Stimulated activated naive CD8-positive, alpha-beta T cell treated with anti-CD3 and anti-CD28 coated beads, Interleukin-15, amount 100 ng/mL, for 72 hours (primary cell): Measurements from ENCODE around the gene PPP2R5D.
"Not testable (repeated sequence)": the region's sequence is repeated elsewhere in the genome, so short reads cannot be mapped to it uniquely, and the experiment has no call there.

ENCODE experiments used
- ATAC-seq: fragments of 150-1000 bp; cut with Tn5 transposase; 2 replicates; pipeline ENCODE4 v1.10.0; 2021; ENCODE audit warnings: mild to moderate bottlenecking, moderate library complexity
- DNase-seq, 2 donors: peaks; one replicate each; pipeline ENCODE4 v3.0.0; 2021 to 2022
- H3K27ac Mint-ChIP-seq, 2 donors: one replicate each; pipeline ENCODE4 v1.8.0; 2022; ENCODE audit warnings: mild to moderate bottlenecking in 2 of 2, mixed read lengths in 2 of 2, moderate library complexity in 2 of 2
- H3K27me3 Mint-ChIP-seq: one replicate; pipeline ENCODE4 v1.8.0; 2022; ENCODE audit warnings: mixed read lengths
- H3K4me1 Mint-ChIP-seq: one replicate; pipeline ENCODE4 v1.8.0; 2022; ENCODE audit warnings: mild to moderate bottlenecking, mixed read lengths
- H3K4me3 Mint-ChIP-seq, 2 donors: one replicate each; pipeline ENCODE4 v1.8.0; 2022; ENCODE audit warnings: mild to moderate bottlenecking in 2 of 2, mixed read lengths in 2 of 2, moderate library complexity in 1 of 2
- H3K9me3 Mint-ChIP-seq, 2 donors: one replicate each; pipeline ENCODE4 v1.8.0; 2022; ENCODE audit warnings: mixed read lengths in 2 of 2

The PPP2R5D gene

DNA sequence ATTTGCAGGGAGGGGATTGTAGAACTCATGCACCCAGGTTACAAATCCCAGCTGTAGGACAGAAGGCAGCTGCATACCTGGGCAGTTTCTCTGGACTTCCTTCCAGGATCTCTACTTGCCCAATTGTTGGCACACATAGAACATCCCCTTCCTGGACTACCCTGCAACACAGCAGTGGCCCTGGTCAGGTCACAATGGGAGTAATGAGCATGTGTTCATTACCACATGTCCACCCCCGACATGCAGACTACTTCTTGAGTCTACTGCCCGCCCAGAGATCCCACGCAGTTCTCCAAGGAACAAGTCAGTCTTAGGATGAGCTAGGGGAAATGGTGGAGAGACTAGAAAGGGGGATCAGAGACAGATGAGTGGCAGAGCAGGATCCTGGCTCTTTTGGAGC, 10.4 kb upstream of the PPP2R5D start:
- Mint-ChIP-seq H3K27ac (peak overlapping the region in 1 of 2 donors; percentile 34), H3K4me3 (no peak overlapping the region), H3K4me1 (peaks cover 58% of the 10 kb centered on the region), H3K27me3 (no peaks in the 10 kb centered on the region), H3K9me3 (no peaks in the 10 kb centered on the region)
- DNase-seq (no peak), ATAC-seq (no peak)

DNA sequence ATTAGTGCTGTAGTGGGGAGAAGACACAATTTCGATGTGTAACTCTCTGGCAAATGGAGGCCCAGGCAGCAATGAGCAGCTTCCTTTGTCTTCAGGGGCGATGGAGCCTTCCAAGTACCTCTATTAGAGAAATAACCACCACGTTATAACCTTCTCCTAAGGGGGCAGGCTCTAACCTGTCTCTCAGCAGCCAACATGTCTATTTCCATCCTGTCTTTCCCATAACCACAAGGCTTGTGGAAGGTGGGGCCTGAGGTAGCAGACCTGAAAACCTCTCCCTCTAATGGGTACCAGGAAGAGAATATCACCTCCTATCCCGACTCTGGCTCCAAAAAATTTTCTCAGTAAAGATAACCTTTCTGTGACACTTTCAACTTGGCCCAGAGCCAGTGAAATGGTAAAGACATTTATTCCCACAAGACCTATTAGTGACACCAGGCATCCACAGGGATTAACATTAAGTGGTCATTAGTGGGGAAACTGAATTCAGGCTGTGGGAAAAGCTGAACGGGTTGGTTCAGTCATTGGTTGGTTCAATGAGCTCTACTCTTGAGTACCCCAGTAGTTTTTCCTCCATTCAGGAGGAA, 9.4 kb upstream of the PPP2R5D start:
- peaks cover 68% of the 10 kb centered on the region for H3K4me1 Mint-ChIP-seq
- no peaks in the 10 kb centered on the region for H3K9me3 Mint-ChIP-seq
- H3K4me3 Mint-ChIP-seq = no peak overlapping the region
- no peak for DNase-seq
- no peak overlapping the region for H3K27ac Mint-ChIP-seq
- no peak for ATAC-seq
- H3K27me3 Mint-ChIP-seq = no peaks in the 10 kb centered on the region

DNA sequence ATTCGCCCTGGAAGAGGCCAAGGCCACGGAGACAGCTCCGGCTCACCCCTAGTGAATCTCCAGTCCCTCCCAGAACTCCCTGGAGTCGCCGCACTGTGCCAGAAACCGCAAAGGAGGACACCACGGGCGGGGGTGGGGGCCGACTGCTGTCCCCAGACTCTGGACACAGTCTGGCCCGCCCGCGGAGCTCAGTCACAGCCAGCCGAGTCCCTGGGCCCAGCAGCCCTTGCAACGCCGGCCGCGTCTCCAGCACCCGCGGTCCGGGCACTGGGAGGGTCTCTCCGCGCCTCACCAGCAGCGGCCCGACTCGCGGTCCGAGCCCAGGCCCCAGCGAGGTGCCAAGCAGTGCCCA, 5.9 kb upstream of the PPP2R5D start:
- DNase-seq = peak in 1 of 2 donors; percentile 25

DNA sequence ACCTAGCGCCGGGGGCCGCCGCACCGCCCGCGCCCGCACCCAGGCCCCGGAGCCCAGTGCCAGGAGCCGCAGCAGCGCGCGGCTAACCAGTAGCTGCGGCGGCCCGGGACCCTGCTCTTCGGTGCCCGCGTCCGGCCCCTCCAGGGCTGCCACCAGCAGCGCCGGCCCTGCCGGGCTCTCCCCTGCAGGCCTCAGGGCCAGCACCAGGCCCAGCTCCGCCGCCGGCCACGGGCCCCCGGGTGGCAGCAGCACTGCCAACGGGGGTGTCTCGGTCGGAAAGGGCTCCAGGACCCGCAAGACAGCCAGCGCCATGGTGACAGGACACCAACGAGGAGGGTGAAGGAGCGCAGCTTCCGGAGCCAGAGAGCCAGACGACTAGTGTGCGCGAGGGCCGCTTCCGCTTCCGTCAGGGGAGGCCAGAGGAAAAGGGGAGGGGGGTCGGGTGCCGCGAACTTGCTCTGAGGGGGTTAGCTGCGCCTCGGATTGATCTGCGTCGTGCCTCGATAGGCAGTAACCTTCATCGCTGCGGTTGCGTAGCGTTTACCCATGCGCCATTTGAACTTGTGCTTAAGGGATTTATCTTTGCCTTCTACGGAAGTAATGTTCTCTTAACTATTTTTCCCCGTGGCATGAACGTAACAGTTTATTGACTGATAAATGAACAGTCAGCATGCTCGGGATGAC, 5.4 kb upstream of the PPP2R5D start, which contains the start of gene PEX6:
Gene PEX6 (minus strand): TSS at position 343 of the 684 bp plus-strand sequence. CDS start 31 bp downstream, at position 312.
- H3K9me3 Mint-ChIP-seq = no peaks in the 10 kb centered on the region
- H3K27ac Mint-ChIP-seq = peak within 1 kb of the TSS; percentile 94 to 97
- H3K4me1 Mint-ChIP-seq = peaks cover 64% of the 10 kb centered on the region
- peak within 1 kb of the TSS; percentile 93 to 96 for H3K4me3 Mint-ChIP-seq
- ATAC-seq (peak; percentile 97), DNase-seq (peak; percentile 93)
- H3K27me3 Mint-ChIP-seq = no peaks in the 10 kb centered on the region

More for the DNA sequence above, 5.9 kb upstream of the PPP2R5D start:
- H3K27me3 Mint-ChIP-seq = no peaks in the 10 kb centered on the region
- H3K9me3 Mint-ChIP-seq = no peaks in the 10 kb centered on the region
- peak overlapping the region; percentile 66 to 92 for H3K4me3 Mint-ChIP-seq
- H3K4me1 Mint-ChIP-seq = peaks cover 59% of the 10 kb centered on the region
- no peak for ATAC-seq
- peak overlapping the region; percentile 86 to 93 for H3K27ac Mint-ChIP-seq

DNA sequence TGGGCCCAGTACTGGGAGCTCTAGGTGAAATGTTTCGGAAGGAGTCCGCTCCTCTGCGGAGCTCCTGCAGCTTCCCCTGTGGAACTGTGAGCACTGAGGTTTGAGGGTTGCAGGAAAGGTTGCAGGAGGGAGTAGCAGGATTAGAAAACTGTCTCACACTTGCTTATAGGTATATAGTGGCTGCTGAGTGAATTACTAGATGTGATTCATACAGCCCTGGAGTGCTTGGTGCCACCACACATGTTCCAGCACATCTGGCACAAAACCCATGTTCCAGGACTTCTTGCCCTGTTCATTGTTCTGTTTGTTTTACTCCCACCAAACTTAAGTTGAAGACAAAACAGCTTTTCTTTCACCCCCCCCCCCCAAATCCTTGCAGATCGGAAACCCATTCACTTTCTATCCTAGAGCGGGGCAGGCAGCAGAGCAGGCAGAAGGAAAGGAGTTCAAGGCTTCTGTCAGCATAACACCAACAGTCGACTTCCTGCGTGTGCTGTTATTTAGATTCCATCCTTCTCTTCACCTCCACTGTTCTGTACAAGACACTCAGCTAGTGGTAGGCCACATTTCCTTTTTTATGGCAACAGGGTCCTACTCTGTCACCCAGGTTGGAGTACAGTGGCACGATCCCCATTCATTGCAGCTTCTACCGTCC, 4.7 kb upstream of the PPP2R5D start:
- Mint-ChIP-seq H3K27ac (peak overlapping the region; percentile 94 to 97), H3K9me3 (no peaks in the 10 kb centered on the region), H3K4me3 (peak overlapping the region; percentile 93 to 96), H3K4me1 (peaks cover 63% of the 10 kb centered on the region), H3K27me3 (no peaks in the 10 kb centered on the region)
- ATAC-seq (peak; percentile 23), DNase-seq (no peak)

DNA sequence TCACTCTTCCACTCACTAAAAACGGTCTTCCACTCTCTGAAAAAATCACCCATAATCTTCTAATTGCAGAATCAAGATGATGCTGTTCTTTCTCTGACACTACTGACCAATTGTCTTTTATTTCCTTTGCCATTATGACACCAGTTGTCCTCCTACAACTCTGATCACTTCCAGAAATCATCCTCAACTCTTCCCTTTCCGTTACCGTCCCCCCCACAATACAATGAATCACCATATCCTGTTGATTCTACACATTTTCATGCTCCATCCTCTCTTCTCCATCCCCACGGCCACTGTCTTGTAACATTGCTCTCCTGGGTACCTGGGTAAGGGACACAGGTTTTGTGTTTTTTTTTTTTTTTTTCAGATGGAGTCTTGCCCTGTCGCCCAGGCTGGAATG, 2.5 kb upstream of the PPP2R5D start:
- Mint-ChIP-seq H3K27me3 (no peaks in the 10 kb centered on the region), H3K4me3 (no peak overlapping the region), H3K9me3 (no peaks in the 10 kb centered on the region), H3K27ac (no peak overlapping the region), H3K4me1 (peaks cover 61% of the 10 kb centered on the region)
- ATAC-seq (no peak), DNase-seq (no peak)

DNA sequence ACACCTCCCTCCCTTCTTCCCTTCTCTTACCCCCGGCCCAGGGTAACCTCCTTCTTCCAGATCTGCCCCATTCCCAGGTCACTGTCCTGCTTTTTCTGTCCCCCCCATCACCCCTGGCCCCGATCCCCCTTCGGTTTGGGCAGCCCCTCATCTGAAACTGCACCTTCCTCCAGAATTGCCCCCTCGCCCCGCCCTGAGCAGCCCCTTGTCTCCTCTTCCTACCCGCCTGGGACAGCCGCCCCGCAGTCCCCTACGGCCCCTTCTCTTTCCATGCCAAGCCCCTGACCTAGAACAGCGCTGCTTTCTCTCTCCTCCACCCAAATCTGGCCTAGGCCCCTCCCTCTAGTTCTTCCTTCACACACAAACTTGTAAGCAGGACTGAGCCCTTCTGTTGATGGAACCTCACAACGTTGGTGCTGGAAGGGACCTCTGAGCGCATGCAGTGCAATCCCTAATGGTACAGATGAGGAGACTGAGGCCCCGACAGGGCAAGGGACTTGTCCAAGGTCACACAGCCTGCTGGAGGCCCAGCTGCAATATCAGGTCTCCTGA, 630 bp downstream of the PPP2R5D start:
- Mint-ChIP-seq H3K27ac (peak overlapping the region; percentile 71 to 94), H3K4me1 (peaks cover 56% of the 10 kb centered on the region), H3K27me3 (no peaks in the 10 kb centered on the region), H3K9me3 (no peaks in the 10 kb centered on the region), H3K4me3 (peak overlapping the region; percentile 92)
- ATAC-seq (no peak), DNase-seq (no peak)

DNA sequence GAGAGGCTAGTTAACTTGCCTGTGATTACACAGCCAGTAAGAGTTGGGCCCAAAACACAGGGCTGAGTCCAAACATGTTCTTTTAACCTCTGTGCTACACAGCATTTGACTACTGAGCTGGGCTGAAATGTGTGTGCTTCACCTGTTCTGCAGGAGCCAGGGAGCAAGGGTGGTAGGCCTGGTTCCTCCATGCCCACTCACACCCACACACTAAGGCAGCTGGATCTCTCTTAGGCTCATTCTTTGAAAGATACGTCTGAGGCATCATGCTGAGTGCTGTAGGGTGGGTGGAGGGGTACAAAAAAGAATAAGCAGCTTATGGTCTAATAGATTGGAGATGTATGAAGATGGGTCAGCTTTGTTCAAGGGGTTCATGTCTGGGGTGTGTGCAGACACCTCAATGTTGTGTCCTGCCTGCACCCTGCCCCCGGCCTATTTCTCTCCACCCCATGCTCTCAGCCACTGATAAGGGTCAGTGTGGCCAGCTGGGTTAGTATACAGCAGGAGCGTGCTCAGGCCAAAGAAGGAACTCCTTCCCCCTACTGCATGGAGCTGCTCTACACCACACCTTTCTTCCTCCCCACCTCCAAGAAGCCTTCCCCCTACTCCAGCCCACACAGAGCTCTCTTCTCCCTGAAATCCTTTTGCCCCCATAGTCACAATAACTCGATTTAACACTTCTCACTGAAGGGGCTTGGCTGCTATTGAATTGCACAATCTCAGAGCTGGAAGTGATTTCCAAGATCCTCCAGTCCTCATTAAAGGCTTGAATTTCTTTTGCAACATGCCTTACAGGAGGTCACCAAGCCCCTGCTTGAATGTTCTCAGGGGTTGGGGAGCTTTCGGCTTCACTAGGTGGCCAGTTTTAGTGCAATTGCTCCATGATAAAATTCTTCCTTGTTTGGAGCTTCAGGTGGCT, 3.4 kb downstream of the PPP2R5D start:
- Mint-ChIP-seq H3K9me3 (no peaks in the 10 kb centered on the region), H3K27me3 (no peaks in the 10 kb centered on the region), H3K4me1 (peaks cover 50% of the 10 kb centered on the region), H3K4me3 (no peak overlapping the region), H3K27ac (no peak overlapping the region)
- DNase-seq (no peak), ATAC-seq (no peak)

DNA sequence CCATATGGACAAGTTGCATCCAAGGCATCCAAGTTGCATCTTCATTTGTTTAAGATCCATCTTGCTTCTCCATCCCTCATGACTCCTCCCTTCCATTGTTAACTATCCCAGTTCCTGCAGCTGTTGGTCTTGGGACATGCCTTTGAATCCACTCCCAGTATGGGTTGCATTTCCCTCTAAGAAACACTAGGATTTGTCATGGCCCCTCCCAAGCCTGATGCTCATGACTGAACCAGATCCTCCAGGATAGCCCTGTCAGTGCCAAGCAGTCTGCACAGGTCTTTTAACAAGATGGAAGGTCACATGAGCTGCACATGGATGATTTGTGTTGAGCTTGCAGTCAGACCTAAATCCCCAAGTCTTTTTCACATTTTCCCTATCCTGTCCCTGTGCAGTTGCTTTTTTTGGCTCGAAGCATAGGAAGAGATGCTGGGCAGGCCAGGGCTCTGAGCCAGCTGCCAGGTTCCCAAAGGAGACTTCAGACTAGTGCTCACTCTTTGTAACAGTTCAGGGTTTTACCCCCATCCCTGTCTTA, 4.2 kb downstream of the PPP2R5D start:
- Mint-ChIP-seq H3K4me3 (no peak overlapping the region), H3K27ac (no peak overlapping the region), H3K27me3 (no peaks in the 10 kb centered on the region), H3K9me3 (no peaks in the 10 kb centered on the region), H3K4me1 (peaks cover 48% of the 10 kb centered on the region)
- DNase-seq = no peak
- ATAC-seq = no peak

DNA sequence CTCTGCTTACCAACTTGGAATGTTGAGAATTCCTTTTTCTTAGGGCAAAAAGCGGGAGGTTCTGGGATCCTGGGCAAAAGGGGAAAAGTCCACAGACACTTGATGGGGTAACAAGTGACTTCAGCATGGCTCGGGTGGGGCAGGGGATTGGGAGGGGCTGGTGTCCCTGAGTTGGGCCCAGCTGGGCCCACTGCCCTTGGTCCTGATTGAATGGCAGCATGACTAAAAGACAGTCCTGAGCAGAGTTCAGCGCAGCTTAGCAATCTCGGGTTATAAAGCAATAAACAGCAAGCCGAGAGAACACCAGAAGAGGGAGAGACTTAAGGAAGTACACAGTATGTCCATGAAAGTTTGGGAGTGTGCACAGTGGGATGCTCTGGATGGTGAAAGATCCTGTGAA, 5.6 kb downstream of the PPP2R5D start:
- no peak overlapping the region for H3K4me3 Mint-ChIP-seq
- DNase-seq = no peak
- H3K4me1 Mint-ChIP-seq = peaks cover 45% of the 10 kb centered on the region
- ATAC-seq = no peak
- H3K27ac Mint-ChIP-seq = no peak overlapping the region
- no peaks in the 10 kb centered on the region for H3K27me3 Mint-ChIP-seq
- H3K9me3 Mint-ChIP-seq = no peaks in the 10 kb centered on the region

DNA sequence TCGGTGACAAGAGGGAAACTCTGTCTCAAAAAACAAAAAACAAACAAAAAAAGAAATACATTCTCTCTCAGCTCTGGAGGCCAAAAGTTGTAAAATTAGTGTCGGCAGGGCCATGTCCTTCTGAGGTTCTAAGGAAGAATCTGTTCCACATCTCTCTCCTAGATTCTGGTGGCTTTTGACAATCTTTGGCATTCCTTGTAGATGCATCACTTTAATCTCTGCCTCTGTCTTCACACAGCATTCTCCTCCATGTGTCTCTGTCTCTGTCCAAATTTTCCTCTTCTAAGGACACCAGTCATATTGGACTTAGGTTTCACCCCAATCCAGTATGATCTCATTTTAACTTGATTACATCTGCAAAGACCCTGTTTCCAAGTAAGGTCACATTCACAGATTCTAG, 9.1 kb downstream of the PPP2R5D start:
- H3K27ac Mint-ChIP-seq = no peak overlapping the region
- no peak overlapping the region for H3K4me3 Mint-ChIP-seq
- no peak for DNase-seq
- no peaks in the 10 kb centered on the region for H3K27me3 Mint-ChIP-seq
- H3K4me1 Mint-ChIP-seq = peaks cover 17% of the 10 kb centered on the region
- H3K9me3 Mint-ChIP-seq = no peaks in the 10 kb centered on the region
- no peak for ATAC-seq

DNA sequence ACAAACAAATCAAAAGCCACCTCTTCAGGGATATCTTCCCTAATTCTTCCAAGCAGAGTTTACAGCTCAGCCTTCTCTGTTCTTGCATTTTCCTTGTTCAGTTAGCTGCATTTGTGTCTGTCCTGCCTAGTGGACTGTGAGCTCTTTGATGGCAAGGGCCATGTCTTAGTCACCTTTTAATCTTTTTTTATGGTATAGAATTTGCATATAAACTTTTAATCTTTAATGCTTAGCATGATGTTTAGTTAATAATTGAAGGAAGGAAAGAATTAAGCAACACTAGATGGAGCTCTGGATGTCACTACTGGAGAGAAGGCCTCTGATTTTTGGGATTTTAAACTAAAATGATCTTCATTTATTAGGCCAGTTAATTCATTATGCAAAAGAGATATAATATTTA, 12.1 kb downstream of the PPP2R5D start:
- H3K27me3 Mint-ChIP-seq = no peaks in the 10 kb centered on the region
- H3K9me3 Mint-ChIP-seq = no peaks in the 10 kb centered on the region
- peaks cover 10% of the 10 kb centered on the region for H3K4me1 Mint-ChIP-seq
- H3K4me3 Mint-ChIP-seq = no peak overlapping the region
- H3K27ac Mint-ChIP-seq = no peak overlapping the region
- ATAC-seq (no peak), DNase-seq (no peak)

DNA sequence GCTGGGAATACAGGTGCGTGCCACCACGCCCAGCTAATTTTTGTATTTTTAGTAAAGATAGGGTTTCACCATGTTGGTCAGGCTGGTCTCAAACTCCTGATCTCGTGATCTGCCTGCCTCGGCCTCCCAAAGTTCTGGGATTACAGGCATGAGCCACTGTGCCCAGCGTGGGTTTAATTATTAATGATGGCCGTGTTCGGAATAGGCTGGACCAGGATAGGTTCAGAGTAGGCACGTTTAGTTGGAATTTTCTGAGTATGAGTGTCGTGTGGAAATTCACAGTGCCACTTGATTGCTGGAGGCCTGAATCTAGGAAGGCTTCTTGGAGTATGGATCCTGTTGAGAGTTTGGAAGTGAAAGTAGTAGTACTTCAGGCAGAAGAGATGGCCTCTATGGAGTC, 13.8 kb downstream of the PPP2R5D start:
- H3K9me3 Mint-ChIP-seq, DNase-seq, H3K27ac Mint-ChIP-seq, H3K4me3 Mint-ChIP-seq, ATAC-seq, H3K4me1 Mint-ChIP-seq, H3K27me3 Mint-ChIP-seq: not testable (repeated sequence)

DNA sequence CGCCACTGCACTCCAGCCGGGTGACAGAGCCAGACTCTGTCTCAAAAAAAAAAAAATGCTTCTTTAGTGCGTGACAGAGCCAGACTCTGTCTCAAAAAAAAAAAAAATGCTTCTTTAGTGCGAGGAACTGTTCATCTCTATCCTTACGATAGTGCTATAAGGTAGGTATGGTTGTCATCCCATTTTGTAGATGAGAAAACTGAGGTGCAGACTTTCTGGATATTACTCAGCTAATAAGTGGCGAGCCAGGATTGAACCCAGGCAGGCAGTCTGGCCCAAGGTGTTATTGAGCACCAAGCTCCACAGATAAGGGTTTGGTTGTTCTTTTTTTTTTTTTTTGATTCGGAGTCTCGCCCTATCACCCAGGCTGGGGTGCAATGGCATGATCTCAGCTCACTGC, 17.5 kb downstream of the PPP2R5D start:
- no peaks in the 10 kb centered on the region for H3K27me3 Mint-ChIP-seq
- no peak for ATAC-seq

DNA sequence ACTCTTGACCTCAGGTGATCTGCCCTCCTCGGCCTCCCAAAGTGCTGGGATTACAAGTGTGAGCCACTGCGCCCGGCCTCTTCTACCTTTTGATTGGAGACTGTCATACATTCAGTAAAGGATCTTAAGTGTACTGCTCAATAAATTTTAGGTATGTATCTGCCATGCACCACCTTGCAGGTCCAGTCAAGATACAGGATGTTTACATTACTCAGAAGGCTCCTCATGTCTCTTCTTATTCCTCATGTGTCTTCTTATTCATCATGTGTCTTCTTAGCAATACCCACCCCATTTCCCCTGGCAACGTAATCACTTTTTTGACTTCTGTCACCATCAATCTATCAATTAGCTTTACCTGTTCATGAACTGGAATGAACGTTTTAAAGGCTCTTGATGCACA, 21.5 kb downstream of the PPP2R5D start:
- DNase-seq = no peak
- no peaks in the 10 kb centered on the region for H3K27me3 Mint-ChIP-seq
- peaks cover 7% of the 10 kb centered on the region for H3K4me1 Mint-ChIP-seq
- ATAC-seq = no peak
- no peaks in the 10 kb centered on the region for H3K9me3 Mint-ChIP-seq
- no peak overlapping the region for H3K4me3 Mint-ChIP-seq
- H3K27ac Mint-ChIP-seq = no peak overlapping the region

More for the DNA sequence above, 17.5 kb downstream of the PPP2R5D start:
- no peaks in the 10 kb centered on the region for H3K9me3 Mint-ChIP-seq
- H3K27ac Mint-ChIP-seq = no peak overlapping the region
- no peak overlapping the region for H3K4me3 Mint-ChIP-seq
- no peaks in the 10 kb centered on the region for H3K4me1 Mint-ChIP-seq
- no peak for DNase-seq
